ENCODE data around the gene CTR9. TPM values are rescaled to one million over a fixed set of nuclear protein-coding genes. Genes with fewer than 3 reads are reported as not detected.

CTR9 gene
- total and polyA plus RNA-seq, 4 donors: 12.5 to 33.4 (median 19.7) TPM

DNA sequence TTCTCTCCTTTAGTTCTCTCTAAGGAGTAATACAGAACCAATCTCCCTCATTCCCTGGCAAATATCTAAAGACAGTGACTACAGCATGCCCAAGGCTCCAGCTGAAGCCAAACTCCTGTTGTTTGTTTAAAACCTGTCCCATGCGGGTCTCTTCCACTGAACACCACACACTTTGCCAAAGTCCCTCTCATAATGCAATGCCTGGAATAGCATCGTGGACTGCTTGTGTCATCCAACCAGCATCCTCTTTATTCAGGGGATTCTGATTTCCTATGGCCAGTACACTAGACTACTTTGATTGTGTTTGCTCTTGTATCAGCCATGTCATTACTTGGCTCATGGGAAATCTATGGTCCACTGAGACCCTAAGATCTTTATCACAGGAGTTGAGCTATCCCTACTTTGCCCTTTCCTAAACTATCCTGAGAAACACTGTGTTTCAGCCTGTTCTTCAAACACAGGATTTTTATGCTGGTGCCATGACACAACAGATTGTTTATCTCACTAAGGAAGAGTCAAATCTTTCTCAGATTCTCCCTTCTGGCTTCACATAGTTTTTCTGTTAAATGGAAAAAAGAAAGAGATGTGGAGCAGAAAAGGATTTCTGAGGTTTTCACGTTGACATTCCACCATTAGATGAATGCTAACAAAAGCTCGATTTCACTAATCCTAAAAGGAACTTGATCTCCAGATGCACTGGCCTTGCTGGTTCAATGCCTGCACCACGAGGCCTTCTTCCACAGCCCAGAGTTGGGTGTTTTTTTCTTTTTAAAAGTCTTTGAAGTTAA lies 41.6 kb upstream of the CTR9 start:
- no peak overlapping the region for H3K27ac ChIP-seq (ENCODE audit: low read depth in 1 of 2, low read length in 2 of 2)
- H3K27me3 ChIP-seq (ENCODE audit: control insufficient read depth in 4 of 4, insufficient read depth in 4 of 4, low read length in 3 of 4): no peaks in the 10 kb centered on the region
- H3K4me1 ChIP-seq (ENCODE audit: control insufficient read depth in 4 of 4, insufficient read depth in 4 of 4, low read length in 3 of 4): no peaks in the 10 kb centered on the region
- H3K36me3 ChIP-seq (ENCODE audit: control insufficient read depth in 4 of 4, insufficient read depth in 3 of 4, low read depth in 1 of 4, low read length in 3 of 4): no peaks in the 10 kb centered on the region
- no peak overlapping the region for H3K9ac ChIP-seq (ENCODE audit: low read depth in 1 of 2, low read length in 2 of 2)
- TF ChIP-seq FOXA2 (IDR thresholded peaks at IDR 0.05) (no peak), GABPA (IDR thresholded peaks at IDR 0.05 in 1 of 2, conservative IDR thresholded peaks at IDR 0.05 in 1 of 2) (no peak), JUND (IDR thresholded peaks at IDR 0.05) (no peak), YY1 (IDR thresholded peaks at IDR 0.05) (no peak), HNF4A (conservative IDR thresholded peaks at IDR 0.05) (no peak), RAD21 (IDR thresholded peaks at IDR 0.05) (no peak), FOXA1 (IDR thresholded peaks at IDR 0.05) (no peak), TAF1 (conservative IDR thresholded peaks at IDR 0.05) (no peak), SP1 (IDR thresholded peaks at IDR 0.05) (no peak), NR2F2 (IDR thresholded peaks at IDR 0.05) (no peak), RXRA (IDR thresholded peaks at IDR 0.05) (no peak), EGR1 (IDR thresholded peaks at IDR 0.05; ENCODE audit: low read depth in 2 of 2) (no peak), HNF4G (IDR thresholded peaks at IDR 0.05) (no peak)
- TF ChIP-seq, protein P1, sequence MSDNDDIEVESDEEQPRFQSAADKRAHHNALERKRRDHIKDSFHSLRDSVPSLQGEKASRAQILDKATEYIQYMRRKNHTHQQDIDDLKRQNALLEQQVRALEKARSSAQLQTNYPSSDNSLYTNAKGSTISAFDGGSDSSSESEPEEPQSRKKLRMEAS (IDR thresholded peaks at IDR 0.05): no peak
- TF ChIP-seq, protein P2, sequence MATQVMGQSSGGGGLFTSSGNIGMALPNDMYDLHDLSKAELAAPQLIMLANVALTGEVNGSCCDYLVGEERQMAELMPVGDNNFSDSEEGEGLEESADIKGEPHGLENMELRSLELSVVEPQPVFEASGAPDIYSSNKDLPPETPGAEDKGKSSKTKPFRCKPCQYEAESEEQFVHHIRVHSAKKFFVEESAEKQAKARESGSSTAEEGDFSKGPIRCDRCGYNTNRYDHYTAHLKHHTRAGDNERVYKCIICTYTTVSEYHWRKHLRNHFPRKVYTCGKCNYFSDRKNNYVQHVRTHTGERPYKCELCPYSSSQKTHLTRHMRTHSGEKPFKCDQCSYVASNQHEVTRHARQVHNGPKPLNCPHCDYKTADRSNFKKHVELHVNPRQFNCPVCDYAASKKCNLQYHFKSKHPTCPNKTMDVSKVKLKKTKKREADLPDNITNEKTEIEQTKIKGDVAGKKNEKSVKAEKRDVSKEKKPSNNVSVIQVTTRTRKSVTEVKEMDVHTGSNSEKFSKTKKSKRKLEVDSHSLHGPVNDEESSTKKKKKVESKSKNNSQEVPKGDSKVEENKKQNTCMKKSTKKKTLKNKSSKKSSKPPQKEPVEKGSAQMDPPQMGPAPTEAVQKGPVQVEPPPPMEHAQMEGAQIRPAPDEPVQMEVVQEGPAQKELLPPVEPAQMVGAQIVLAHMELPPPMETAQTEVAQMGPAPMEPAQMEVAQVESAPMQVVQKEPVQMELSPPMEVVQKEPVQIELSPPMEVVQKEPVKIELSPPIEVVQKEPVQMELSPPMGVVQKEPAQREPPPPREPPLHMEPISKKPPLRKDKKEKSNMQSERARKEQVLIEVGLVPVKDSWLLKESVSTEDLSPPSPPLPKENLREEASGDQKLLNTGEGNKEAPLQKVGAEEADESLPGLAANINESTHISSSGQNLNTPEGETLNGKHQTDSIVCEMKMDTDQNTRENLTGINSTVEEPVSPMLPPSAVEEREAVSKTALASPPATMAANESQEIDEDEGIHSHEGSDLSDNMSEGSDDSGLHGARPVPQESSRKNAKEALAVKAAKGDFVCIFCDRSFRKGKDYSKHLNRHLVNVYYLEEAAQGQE (IDR thresholded peaks at IDR 0.05): no peak
- TF ChIP-seq, protein P3, sequence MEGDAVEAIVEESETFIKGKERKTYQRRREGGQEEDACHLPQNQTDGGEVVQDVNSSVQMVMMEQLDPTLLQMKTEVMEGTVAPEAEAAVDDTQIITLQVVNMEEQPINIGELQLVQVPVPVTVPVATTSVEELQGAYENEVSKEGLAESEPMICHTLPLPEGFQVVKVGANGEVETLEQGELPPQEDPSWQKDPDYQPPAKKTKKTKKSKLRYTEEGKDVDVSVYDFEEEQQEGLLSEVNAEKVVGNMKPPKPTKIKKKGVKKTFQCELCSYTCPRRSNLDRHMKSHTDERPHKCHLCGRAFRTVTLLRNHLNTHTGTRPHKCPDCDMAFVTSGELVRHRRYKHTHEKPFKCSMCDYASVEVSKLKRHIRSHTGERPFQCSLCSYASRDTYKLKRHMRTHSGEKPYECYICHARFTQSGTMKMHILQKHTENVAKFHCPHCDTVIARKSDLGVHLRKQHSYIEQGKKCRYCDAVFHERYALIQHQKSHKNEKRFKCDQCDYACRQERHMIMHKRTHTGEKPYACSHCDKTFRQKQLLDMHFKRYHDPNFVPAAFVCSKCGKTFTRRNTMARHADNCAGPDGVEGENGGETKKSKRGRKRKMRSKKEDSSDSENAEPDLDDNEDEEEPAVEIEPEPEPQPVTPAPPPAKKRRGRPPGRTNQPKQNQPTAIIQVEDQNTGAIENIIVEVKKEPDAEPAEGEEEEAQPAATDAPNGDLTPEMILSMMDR (IDR thresholded peaks at IDR 0.05; ENCODE audit: low read depth, low read length, missing input control): no peak
- TF ChIP-seq, protein P4, sequence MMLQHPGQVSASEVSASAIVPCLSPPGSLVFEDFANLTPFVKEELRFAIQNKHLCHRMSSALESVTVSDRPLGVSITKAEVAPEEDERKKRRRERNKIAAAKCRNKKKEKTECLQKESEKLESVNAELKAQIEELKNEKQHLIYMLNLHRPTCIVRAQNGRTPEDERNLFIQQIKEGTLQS (IDR thresholded peaks at IDR 0.05): no peak
- TF ChIP-seq, protein P5, sequence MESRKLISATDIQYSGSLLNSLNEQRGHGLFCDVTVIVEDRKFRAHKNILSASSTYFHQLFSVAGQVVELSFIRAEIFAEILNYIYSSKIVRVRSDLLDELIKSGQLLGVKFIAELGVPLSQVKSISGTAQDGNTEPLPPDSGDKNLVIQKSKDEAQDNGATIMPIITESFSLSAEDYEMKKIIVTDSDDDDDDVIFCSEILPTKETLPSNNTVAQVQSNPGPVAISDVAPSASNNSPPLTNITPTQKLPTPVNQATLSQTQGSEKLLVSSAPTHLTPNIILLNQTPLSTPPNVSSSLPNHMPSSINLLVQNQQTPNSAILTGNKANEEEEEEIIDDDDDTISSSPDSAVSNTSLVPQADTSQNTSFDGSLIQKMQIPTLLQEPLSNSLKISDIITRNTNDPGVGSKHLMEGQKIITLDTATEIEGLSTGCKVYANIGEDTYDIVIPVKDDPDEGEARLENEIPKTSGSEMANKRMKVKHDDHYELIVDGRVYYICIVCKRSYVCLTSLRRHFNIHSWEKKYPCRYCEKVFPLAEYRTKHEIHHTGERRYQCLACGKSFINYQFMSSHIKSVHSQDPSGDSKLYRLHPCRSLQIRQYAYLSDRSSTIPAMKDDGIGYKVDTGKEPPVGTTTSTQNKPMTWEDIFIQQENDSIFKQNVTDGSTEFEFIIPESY (IDR thresholded peaks at IDR 0.05): no peak
- 68% methylated on average over 5 of the region's 5 CpGs for WGBS
- no peak overlapping the region for H3K4me3 ChIP-seq (ENCODE audit: low read depth in 1 of 3, low read length in 3 of 3)
- DNase-seq (ENCODE audit: low spot score): no peak
- no peaks in the 10 kb centered on the region for H3K9me3 ChIP-seq (ENCODE audit: control insufficient read depth in 4 of 4, low read length in 3 of 4)

Data from liver (tissue), 9 donors.